Stimulated activated CD8-positive, alpha-beta memory T cell treated with anti-CD3 and anti-CD28 coated beads, Interleukin-15, amount 100 ng/mL, for 48 hours (primary cell): ENCODE measurements around the gene TLCD5.

Experiments used
- DNase-seq, 2 donors: peaks; one replicate each; pipeline ENCODE4 v3.0.0-alpha.2; 2020; ENCODE audit warnings: low read depth in 2 of 2

TLCD5 gene

DNA sequence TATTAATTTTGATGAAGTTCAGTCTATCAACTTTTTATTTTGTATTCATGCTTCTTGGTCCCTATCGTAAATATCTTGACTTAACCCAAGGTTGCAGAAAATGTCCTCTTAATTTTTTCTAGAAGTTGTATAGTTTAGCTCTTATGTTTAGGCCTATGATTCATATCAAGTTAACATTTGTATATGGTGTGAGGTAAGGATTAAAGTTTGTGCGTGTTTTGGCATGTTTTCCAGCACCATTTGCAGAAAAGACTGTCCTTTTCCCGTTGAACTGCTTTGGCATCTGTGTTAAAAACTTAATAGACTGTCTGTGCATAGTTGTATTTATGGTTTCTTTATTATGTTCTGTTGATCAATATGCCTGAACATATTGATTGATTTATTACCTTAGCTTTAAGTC is 53.4 kb downstream of the TLCD5 start:
- no peak for DNase-seq

DNA sequence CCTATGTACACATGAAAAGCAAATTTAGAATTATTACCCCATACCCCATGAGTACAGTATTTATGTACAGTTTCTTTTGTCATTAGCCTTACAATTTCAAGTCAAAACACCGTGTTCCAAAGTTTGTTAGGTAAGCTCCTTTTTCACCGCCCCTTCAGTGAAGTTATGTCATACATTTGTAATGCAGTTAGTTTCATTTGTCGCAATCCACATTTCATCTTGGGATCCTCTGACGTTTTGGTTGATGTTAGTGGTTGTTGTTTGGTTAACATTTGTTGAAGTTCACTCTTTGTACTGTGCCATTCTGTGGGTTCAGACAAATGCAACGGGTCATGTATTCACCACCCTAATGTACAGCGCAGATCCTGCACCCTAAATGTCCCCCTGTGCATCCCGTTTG is 56.3 kb downstream of the TLCD5 start:
- DNase-seq: no peak
